Measurements from ENCODE around the gene ZMYND10. TPM values are rescaled to one million over a fixed set of nuclear protein-coding genes. Genes with fewer than 3 reads are reported as not detected.

Gene ZMYND10
- total and polyA plus RNA-seq, 9 of the 15 experiments (the other 6 are each of a cell fraction or from before 2014, with no cell fraction given): 0.20 to 2.8 (median 0.70) TPM

DNA sequence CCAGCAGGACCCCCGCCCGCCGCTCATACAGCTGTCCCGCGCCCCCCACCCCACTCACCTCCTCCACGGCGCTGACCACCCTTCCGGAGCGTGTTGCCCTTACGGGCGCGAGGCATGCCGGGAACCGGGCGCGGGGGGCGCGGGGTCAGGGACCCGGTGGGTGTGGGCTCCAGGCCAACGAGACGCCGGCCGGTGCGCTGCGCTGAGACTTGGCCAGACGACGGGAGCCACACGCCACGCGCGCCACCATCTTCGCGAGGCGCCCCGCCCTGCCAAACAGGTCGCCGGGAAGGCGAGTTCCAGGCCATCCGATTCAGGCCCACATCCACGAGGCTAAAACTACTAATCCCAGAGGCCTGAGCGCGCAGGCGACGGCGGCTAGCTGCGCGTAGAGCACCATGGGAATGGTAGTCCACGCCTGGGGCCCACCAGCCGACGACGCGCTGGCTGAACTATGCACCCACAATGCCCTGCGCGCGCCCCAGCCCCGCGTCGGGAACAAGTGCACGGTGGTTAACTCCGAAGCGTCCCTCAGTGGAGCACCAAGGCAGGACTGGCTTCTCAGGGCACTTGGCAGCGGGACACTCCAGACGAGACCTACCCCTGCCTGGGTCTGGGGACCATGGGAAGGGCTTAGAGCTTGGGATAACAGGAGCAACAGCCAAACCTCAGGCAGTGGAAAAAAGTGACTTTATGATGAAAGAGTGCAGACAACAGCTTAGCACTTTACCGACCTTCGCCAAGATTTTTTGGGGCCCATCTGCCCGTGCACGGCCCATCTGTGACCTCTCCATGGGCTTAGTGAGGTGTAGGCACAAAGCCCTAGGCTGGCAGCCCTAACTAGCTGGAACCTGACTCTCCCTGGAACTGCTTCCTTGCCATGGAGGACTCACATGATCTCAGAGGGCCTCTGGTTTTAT, 53.1 kb downstream of the ZMYND10 start, which contains the start of gene IFRD2 (continued):
- TF ChIP-seq ZNF41 (CRISPR knock-in tag; conservative IDR thresholded peaks at IDR 0.05) (peak; percentile 69; the same call in 1 of the 2 replicates), E2F6 (IDR thresholded peaks at IDR 0.05; ENCODE audit: borderline replicate concordance in 1 of 2, extremely low read depth in 1 of 2, insufficient read depth in 1 of 2, insufficient read length in 1 of 2, low read depth in 1 of 2, low read length in 1 of 2, poor library complexity in 1 of 2, severe bottlenecking in 1 of 2) (peak; percentile 53 to 67), EP300 (IDR thresholded peaks at IDR 0.05; ENCODE audit: low read length) (no peak), PHF21A (IDR thresholded peaks at IDR 0.05; ENCODE audit: borderline replicate concordance, low read depth) (no peak), ASH1L (IDR thresholded peaks at IDR 0.05; ENCODE audit: borderline replicate concordance, low read depth, partially characterized antibody) (no peak), ZBTB43 (CRISPR knock-in tag; IDR thresholded peaks at IDR 0.05) (no peak), FIP1L1 (IDR thresholded peaks at IDR 0.05; ENCODE audit: low read depth, low read length, poor library complexity, severe bottlenecking) (no peak), THRA (IDR thresholded peaks at IDR 0.05) (no peak), NR2C2 (CRISPR knock-in tag; IDR thresholded peaks at IDR 0.05) (peak; percentile 88), NR2C2 (tag; IDR thresholded peaks at IDR 0.05) (peak; percentile 91), ATF7 (IDR thresholded peaks at IDR 0.05) (peak; percentile 74; the same call in 1 of the 2 replicates), SNIP1 (IDR thresholded peaks at IDR 0.05; ENCODE audit: low read depth) (no peak), ZC3H4 (CRISPR knock-in tag; IDR thresholded peaks at IDR 0.05; ENCODE audit: borderline replicate concordance) (no peak), ZNF444 (CRISPR knock-in tag; IDR thresholded peaks at IDR 0.05) (no peak), PRPF4 (IDR thresholded peaks at IDR 0.05; ENCODE audit: insufficient read depth, low read depth, low read length, poor library complexity, severe bottlenecking) (no peak), ARID1B (IDR thresholded peaks at IDR 0.05) (no peak), BCOR (IDR thresholded peaks at IDR 0.05) (no peak), CHD2 (IDR thresholded peaks at IDR 0.05; ENCODE audit: low read depth, low read length) (peak; percentile 64)
- TF ChIP-seq, protein P1, sequence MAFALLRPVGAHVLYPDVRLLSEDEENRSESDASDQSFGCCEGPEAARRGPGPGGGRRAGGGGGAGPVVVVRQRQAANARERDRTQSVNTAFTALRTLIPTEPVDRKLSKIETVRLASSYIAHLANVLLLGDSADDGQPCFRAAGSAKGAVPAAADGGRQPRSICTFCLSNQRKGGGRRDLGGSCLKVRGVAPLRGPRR (CRISPR knock-in tag; IDR thresholded peaks at IDR 0.05): no peak

Data from K562 (cell line).